Measurements from ENCODE around the gene MICU2.

The MICU2 gene

DNA sequence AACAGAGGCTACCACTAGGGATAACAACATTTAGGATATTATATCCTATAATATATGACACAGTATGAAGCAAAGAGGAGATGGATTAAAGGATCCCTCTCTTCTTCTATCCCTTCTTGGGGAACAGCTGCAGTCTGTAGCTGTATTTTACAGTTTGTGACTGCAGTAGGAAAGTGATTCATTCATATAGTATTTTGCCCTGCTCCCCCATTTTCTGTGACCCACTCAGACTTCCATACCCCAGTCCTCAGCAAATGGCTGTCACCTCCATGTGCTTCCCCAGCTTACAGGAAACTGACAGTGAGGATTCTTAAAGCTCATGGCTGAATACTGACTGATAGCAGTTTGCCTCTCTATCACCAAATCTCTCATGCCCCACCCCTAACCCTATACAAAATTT lies 27.5 kb downstream of the MICU2 start:
- Histone ChIP-seq H3K4ac (ENCODE audit: low read length) (no peak overlapping the region), H4K8ac (ENCODE audit: low read depth, low read length) (no peak overlapping the region), H3K79me1 (ENCODE audit: low read depth, low read length) (no peaks in the 10 kb centered on the region), H3K23ac (ENCODE audit: low read depth, low read length, poor library complexity) (no peak overlapping the region), H3K4me2 (ENCODE audit: insufficient read depth, low read length, poor library complexity, severe bottlenecking) (no peak overlapping the region), H2BK5ac (ENCODE audit: low read length) (no peak overlapping the region), H2BK120ac (ENCODE audit: low read depth, low read length) (no peak overlapping the region), H3K36me3 (replicated peaks in 1 of 2; ENCODE audit: control insufficient read depth in 2 of 2, insufficient read depth in 2 of 2, low read length in 2 of 2) (no peaks in the 10 kb centered on the region), H3K4me3 (ENCODE audit: low read length in 2 of 2) (no peak overlapping the region), H3K18ac (ENCODE audit: low read length) (no peak overlapping the region), H2AK5ac (ENCODE audit: low read depth, low read length) (no peak overlapping the region), H3K27me3 (ENCODE audit: control insufficient read depth in 3 of 3, insufficient read depth in 3 of 3, low read depth in 1 of 3, low read length in 3 of 3) (no peaks in the 10 kb centered on the region), H2BK12ac (ENCODE audit: low read length) (no peak overlapping the region), H3K9me3 (replicated peaks in 1 of 2; ENCODE audit: control insufficient read depth in 2 of 2, insufficient read depth in 1 of 2, low read depth in 1 of 2, low read length in 2 of 2) (no peaks in the 10 kb centered on the region), H3K9ac (ENCODE audit: low read depth, low read length, poor library complexity) (no peak overlapping the region), H4K91ac (ENCODE audit: low read depth, low read length, poor library complexity) (no peak overlapping the region), H2AFZ (ENCODE audit: low read length) (no peak overlapping the region), H3K14ac (ENCODE audit: low read length) (no peak overlapping the region), H2BK15ac (ENCODE audit: low read length) (no peak overlapping the region), H3K27ac (replicated peaks; ENCODE audit: low read length) (no peak overlapping the region), H3K4me1 (ENCODE audit: control insufficient read depth in 2 of 2, insufficient read depth in 1 of 2, low read depth in 1 of 2, low read length in 2 of 2) (no peaks in the 10 kb centered on the region)
- no peak for DNase-seq (ENCODE audit: low spot score)

DNA sequence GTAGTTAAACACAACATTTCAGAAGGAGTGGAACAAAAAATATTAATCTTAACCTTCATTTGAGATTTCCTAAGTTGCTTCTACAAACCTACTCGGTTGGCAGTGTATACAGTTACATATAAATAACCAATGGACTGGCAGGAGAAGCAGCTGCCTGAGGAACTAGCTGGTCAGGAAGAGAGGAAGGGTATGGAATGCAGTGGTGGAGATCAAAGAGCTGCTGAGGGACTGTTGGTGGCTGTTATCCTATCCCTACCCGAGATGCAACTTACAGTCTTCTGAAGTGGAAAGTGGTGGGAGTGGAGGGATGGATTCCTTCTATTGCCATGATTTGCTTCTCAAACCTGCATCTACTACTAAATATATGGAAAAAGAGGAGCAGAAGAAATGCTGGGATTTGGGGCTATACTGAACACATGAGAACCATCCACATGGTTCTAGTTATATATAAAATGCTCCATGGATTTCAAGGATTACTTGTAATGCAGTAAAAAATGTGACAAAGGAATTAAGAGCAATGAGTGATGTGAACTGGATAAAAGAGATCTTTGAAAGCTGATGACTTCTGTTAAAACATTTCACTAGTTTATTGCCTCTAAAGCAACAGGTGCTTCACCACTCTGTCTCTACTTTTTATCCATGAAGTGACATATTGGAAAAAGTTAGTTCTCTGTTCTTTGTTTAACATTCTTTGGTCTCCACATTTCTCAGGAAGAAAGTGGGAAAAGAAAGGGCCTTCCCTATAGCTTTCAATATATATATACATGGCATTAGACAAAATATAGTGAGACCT lies 29.9 kb downstream of the MICU2 start:
- H2BK5ac ChIP-seq (ENCODE audit: low read length) = no peak overlapping the region
- H3K4me1 ChIP-seq (ENCODE audit: control insufficient read depth in 2 of 2, insufficient read depth in 1 of 2, low read depth in 1 of 2, low read length in 2 of 2) = no peaks in the 10 kb centered on the region
- no peak overlapping the region for H3K27ac ChIP-seq (replicated peaks; ENCODE audit: low read length)
- no peak overlapping the region for H3K4ac ChIP-seq (ENCODE audit: low read length)
- H3K18ac ChIP-seq (ENCODE audit: low read length) = no peak overlapping the region
- H3K4me2 ChIP-seq (ENCODE audit: insufficient read depth, low read length, poor library complexity, severe bottlenecking) = no peak overlapping the region
- no peak overlapping the region for H2BK15ac ChIP-seq (ENCODE audit: low read length)
- H3K4me3 ChIP-seq (ENCODE audit: low read length in 2 of 2) = no peak overlapping the region
- no peak overlapping the region for H4K91ac ChIP-seq (ENCODE audit: low read depth, low read length, poor library complexity)
- H3K9me3 ChIP-seq (replicated peaks in 1 of 2; ENCODE audit: control insufficient read depth in 2 of 2, insufficient read depth in 1 of 2, low read depth in 1 of 2, low read length in 2 of 2) = no peaks in the 10 kb centered on the region
- H2AFZ ChIP-seq (ENCODE audit: low read length) = no peak overlapping the region
- no peak overlapping the region for H2BK12ac ChIP-seq (ENCODE audit: low read length)
- H3K14ac ChIP-seq (ENCODE audit: low read length) = no peak overlapping the region
- no peak for DNase-seq (ENCODE audit: low spot score)
- H2AK5ac ChIP-seq (ENCODE audit: low read depth, low read length) = no peak overlapping the region
- H2BK120ac ChIP-seq (ENCODE audit: low read depth, low read length) = no peak overlapping the region
- H3K36me3 ChIP-seq (replicated peaks in 1 of 2; ENCODE audit: control insufficient read depth in 2 of 2, insufficient read depth in 2 of 2, low read length in 2 of 2) = no peaks in the 10 kb centered on the region
- no peaks in the 10 kb centered on the region for H3K79me1 ChIP-seq (ENCODE audit: low read depth, low read length)
- no peak overlapping the region for H3K23ac ChIP-seq (ENCODE audit: low read depth, low read length, poor library complexity)
- no peak overlapping the region for H4K8ac ChIP-seq (ENCODE audit: low read depth, low read length)
- H3K27me3 ChIP-seq (ENCODE audit: control insufficient read depth in 3 of 3, insufficient read depth in 3 of 3, low read depth in 1 of 3, low read length in 3 of 3) = no peaks in the 10 kb centered on the region
- no peak overlapping the region for H3K9ac ChIP-seq (ENCODE audit: low read depth, low read length, poor library complexity)
- WGBS, 2 donors (ENCODE audit: extremely low coverage in 2 of 2, insufficient read length in 2 of 2, insufficient replicate concordance in 1 of 2) = no CpG with 5 or more reads among the region's 2 CpGs

DNA sequence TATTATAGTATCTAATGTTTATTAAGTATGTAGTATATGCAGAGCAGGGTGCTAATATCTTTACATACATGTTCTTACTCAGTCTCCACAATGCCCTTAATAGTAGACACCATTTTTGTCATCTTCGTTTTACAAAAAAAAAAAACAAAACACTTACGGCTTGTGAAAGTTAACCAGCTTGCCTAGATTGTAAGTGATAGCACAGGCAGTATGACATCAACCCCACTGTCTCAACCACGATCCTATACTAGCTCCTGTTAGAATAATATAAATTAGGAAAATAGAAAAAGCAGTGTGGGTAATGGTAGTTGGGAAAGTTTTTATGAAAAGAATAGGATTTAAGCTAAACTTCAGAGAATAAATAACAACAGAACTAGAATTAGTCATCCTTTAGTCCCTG lies 34.3 kb downstream of the MICU2 start:
- Histone ChIP-seq H3K79me1 (ENCODE audit: low read depth, low read length) (no peaks in the 10 kb centered on the region), H3K4ac (ENCODE audit: low read length) (no peak overlapping the region), H3K14ac (ENCODE audit: low read length) (no peak overlapping the region), H3K27ac (replicated peaks; ENCODE audit: low read length) (no peak overlapping the region), H3K9ac (ENCODE audit: low read depth, low read length, poor library complexity) (no peak overlapping the region), H3K4me1 (ENCODE audit: control insufficient read depth in 2 of 2, insufficient read depth in 1 of 2, low read depth in 1 of 2, low read length in 2 of 2) (no peaks in the 10 kb centered on the region), H3K4me2 (ENCODE audit: insufficient read depth, low read length, poor library complexity, severe bottlenecking) (no peak overlapping the region), H2BK12ac (ENCODE audit: low read length) (no peak overlapping the region), H3K27me3 (ENCODE audit: control insufficient read depth in 3 of 3, insufficient read depth in 3 of 3, low read depth in 1 of 3, low read length in 3 of 3) (no peaks in the 10 kb centered on the region), H3K36me3 (replicated peaks in 1 of 2; ENCODE audit: control insufficient read depth in 2 of 2, insufficient read depth in 2 of 2, low read length in 2 of 2) (peaks cover 0 to 18% of the 10 kb centered on the region in 2 donors), H2BK15ac (ENCODE audit: low read length) (no peak overlapping the region), H3K9me3 (replicated peaks in 1 of 2; ENCODE audit: control insufficient read depth in 2 of 2, insufficient read depth in 1 of 2, low read depth in 1 of 2, low read length in 2 of 2) (no peaks in the 10 kb centered on the region), H2AK5ac (ENCODE audit: low read depth, low read length) (no peak overlapping the region), H3K23ac (ENCODE audit: low read depth, low read length, poor library complexity) (no peak overlapping the region), H3K18ac (ENCODE audit: low read length) (no peak overlapping the region), H4K91ac (ENCODE audit: low read depth, low read length, poor library complexity) (no peak overlapping the region), H2BK5ac (ENCODE audit: low read length) (no peak overlapping the region), H2AFZ (ENCODE audit: low read length) (no peak overlapping the region), H4K8ac (ENCODE audit: low read depth, low read length) (no peak overlapping the region), H3K4me3 (ENCODE audit: low read length in 2 of 2) (no peak overlapping the region), H2BK120ac (ENCODE audit: low read depth, low read length) (no peak overlapping the region)
- no CpG with 5 or more reads among the region's 3 CpGs for WGBS, 2 donors (ENCODE audit: extremely low coverage in 2 of 2, insufficient read length in 2 of 2, insufficient replicate concordance in 1 of 2)
- no peak for DNase-seq (ENCODE audit: low spot score)

DNA sequence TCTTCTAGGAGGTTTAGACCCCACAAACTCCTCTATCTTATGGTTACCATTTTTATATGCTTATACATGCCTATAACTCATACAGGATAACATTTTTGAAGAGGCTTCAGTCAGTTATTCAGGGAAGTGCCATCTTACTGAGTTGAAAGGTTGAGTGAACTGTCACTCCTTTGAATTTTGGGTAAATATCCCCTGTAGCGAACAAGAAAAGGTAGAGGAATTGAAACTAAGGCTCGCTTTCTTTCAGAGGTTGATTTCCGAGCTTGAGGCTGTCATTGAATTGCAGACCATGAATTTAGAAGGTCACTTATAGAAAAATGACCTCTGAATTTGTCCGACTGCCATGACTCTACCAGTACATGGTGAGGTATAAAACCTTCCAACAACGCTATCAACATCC lies 35.1 kb downstream of the MICU2 start:
- H3K23ac ChIP-seq (ENCODE audit: low read depth, low read length, poor library complexity) = no peak overlapping the region
- no CpG with 5 or more reads among the region's 5 CpGs for WGBS, 2 donors (ENCODE audit: extremely low coverage in 2 of 2, insufficient read length in 2 of 2, insufficient replicate concordance in 1 of 2)

More for the DNA sequence above, 35.1 kb downstream of the MICU2 start:
- no peak overlapping the region for H3K4me3 ChIP-seq (ENCODE audit: low read length in 2 of 2)
- no peak overlapping the region for H2AFZ ChIP-seq (ENCODE audit: low read length)
- H3K4ac ChIP-seq (ENCODE audit: low read length) = no peak overlapping the region
- no peak overlapping the region for H3K27ac ChIP-seq (replicated peaks; ENCODE audit: low read length)
- H3K4me2 ChIP-seq (ENCODE audit: insufficient read depth, low read length, poor library complexity, severe bottlenecking) = no peak overlapping the region
- no peaks in the 10 kb centered on the region for H3K79me1 ChIP-seq (ENCODE audit: low read depth, low read length)
- no peak overlapping the region for H2BK15ac ChIP-seq (ENCODE audit: low read length)
- H4K91ac ChIP-seq (ENCODE audit: low read depth, low read length, poor library complexity) = no peak overlapping the region
- no peak overlapping the region for H2AK5ac ChIP-seq (ENCODE audit: low read depth, low read length)
- no peaks in the 10 kb centered on the region for H3K4me1 ChIP-seq (ENCODE audit: control insufficient read depth in 2 of 2, insufficient read depth in 1 of 2, low read depth in 1 of 2, low read length in 2 of 2)
- H3K14ac ChIP-seq (ENCODE audit: low read length) = no peak overlapping the region
- no peak overlapping the region for H2BK120ac ChIP-seq (ENCODE audit: low read depth, low read length)
- no peak for DNase-seq (ENCODE audit: low spot score)
- no peak overlapping the region for H3K9ac ChIP-seq (ENCODE audit: low read depth, low read length, poor library complexity)
- peaks cover 2 to 26% of the 10 kb centered on the region in 2 donors for H3K36me3 ChIP-seq (replicated peaks in 1 of 2; ENCODE audit: control insufficient read depth in 2 of 2, insufficient read depth in 2 of 2, low read length in 2 of 2)
- H3K18ac ChIP-seq (ENCODE audit: low read length) = no peak overlapping the region
- no peak overlapping the region for H4K8ac ChIP-seq (ENCODE audit: low read depth, low read length)
- no peak overlapping the region for H2BK12ac ChIP-seq (ENCODE audit: low read length)
- H3K9me3 ChIP-seq (replicated peaks in 1 of 2; ENCODE audit: control insufficient read depth in 2 of 2, insufficient read depth in 1 of 2, low read depth in 1 of 2, low read length in 2 of 2) = no peaks in the 10 kb centered on the region
- H2BK5ac ChIP-seq (ENCODE audit: low read length) = no peak overlapping the region
- no peaks in the 10 kb centered on the region for H3K27me3 ChIP-seq (ENCODE audit: control insufficient read depth in 3 of 3, insufficient read depth in 3 of 3, low read depth in 1 of 3, low read length in 3 of 3)
